Measurements from ENCODE around the gene CAPZB. TPM values are rescaled to one million over a fixed set of nuclear protein-coding genes. Genes with fewer than 3 reads are reported as not detected.

The CAPZB gene
- 100 to 1,000 TPM; 369 to 393 (median 375) TPM for total RNA-seq
- 142 TPM for total RNA-seq (2013)

- peaks cover 16% of the 10 kb centered on the region for H3K36me3 ChIP-seq (ENCODE audit: control insufficient read depth, insufficient read depth, low read length)
- Mint-ChIP-seq H3K4me3 (peak within 1 kb of the TSS; percentile 91), H3K27me3 (ENCODE audit: low read depth in 2 of 2) (no peaks in the 10 kb centered on the region), H3K27ac (peak within 1 kb of the TSS; percentile 89 to 96), H3K9me3 (no peaks in the 10 kb centered on the region), H3K36me3 (no peaks in the 10 kb centered on the region), H3K4me1 (peaks cover 65 to 71% of the 10 kb centered on the region in 2 donors)
- DNase-seq (peak; percentile 90 to 95), ATAC-seq (peak; percentile 89 to 98 (median 92))
- H3K4me1 ChIP-seq (ENCODE audit: control insufficient read depth, insufficient read depth, low read length), result peaks cover 59% of the 10 kb centered on the region
- H3K9me3 ChIP-seq (ENCODE audit: control insufficient read depth, insufficient read depth, low read length), result no peaks in the 10 kb centered on the region
- H3K27me3 ChIP-seq (ENCODE audit: control insufficient read depth, insufficient read depth, low read length), result no peaks in the 10 kb centered on the region
- intact Hi-C loops (cut with micrococcal nuclease), result loop anchor here (1.0 to 10.0 kb wide), 4 partner anchors 8 to 171 kb away; partner anchors contain the start of genes AKR7A2, NBL1 and SLC66A1
- H3K27ac ChIP-seq (ENCODE audit: low read length), result peak within 1 kb of the TSS; percentile 92
- TF ChIP-seq CTCF (IDR thresholded peaks at IDR 0.05), result no peak
- peak within 1 kb of the TSS; percentile 94 for H3K4me3 ChIP-seq (ENCODE audit: low read length)
- under 1% methylated on average over 105 of the region's 106 CpGs for WGBS (ENCODE audit: insufficient coverage)
These were observed at the start of gene CAPZB for GRCh38 chr1:19485362-19486187. Gene CAPZB (minus strand): TSS chr1:19485539. CDS start chr1:19485438, 101 bp downstream.

- WGBS (ENCODE audit: insufficient coverage), result 91% methylated on average over 5 of the region's 5 CpGs
- no peak for TF ChIP-seq CTCF (IDR thresholded peaks at IDR 0.05)
- no peak for ATAC-seq
- no peak overlapping the region for H3K4me3 ChIP-seq (ENCODE audit: low read length)
- no peaks in the 10 kb centered on the region for H3K27me3 ChIP-seq (ENCODE audit: control insufficient read depth, insufficient read depth, low read length)
- DNase-seq, result no peak
- H3K9me3 Mint-ChIP-seq, result peaks cover 0 to 3% of the 10 kb centered on the region in 2 donors
- H3K4me3 Mint-ChIP-seq, result no peak overlapping the region
- H3K27ac ChIP-seq (ENCODE audit: low read length), result no peak overlapping the region
- H3K9me3 ChIP-seq (ENCODE audit: control insufficient read depth, insufficient read depth, low read length), result no peaks in the 10 kb centered on the region
- peaks cover 0 to 8% of the 10 kb centered on the region in 2 donors for H3K4me1 Mint-ChIP-seq
- H3K36me3 Mint-ChIP-seq, result no peaks in the 10 kb centered on the region
- no peak overlapping the region for H3K27ac Mint-ChIP-seq
- no peaks in the 10 kb centered on the region for H3K27me3 Mint-ChIP-seq (ENCODE audit: low read depth in 2 of 2)
- intact Hi-C loops (cut with micrococcal nuclease), result no loop called here
- H3K4me1 ChIP-seq (ENCODE audit: control insufficient read depth, insufficient read depth, low read length), result peaks cover 6% of the 10 kb centered on the region
- no peaks in the 10 kb centered on the region for H3K36me3 ChIP-seq (ENCODE audit: control insufficient read depth, insufficient read depth, low read length)
These were observed 48.9 kb upstream of the CAPZB start for GRCh38 chr1:19534281-19534680.

- intact Hi-C loops (cut with micrococcal nuclease), result no loop called here
- DNase-seq (no peak), ATAC-seq (no peak)
- no peaks in the 10 kb centered on the region for H3K27me3 Mint-ChIP-seq (ENCODE audit: low read depth in 2 of 2)
- no peaks in the 10 kb centered on the region for H3K9me3 ChIP-seq (ENCODE audit: control insufficient read depth, insufficient read depth, low read length)
- H3K4me3 Mint-ChIP-seq, result no peak overlapping the region
- H3K9me3 Mint-ChIP-seq, result peaks cover 0 to 3% of the 10 kb centered on the region in 2 donors
- peaks cover 6% of the 10 kb centered on the region for H3K4me1 ChIP-seq (ENCODE audit: control insufficient read depth, insufficient read depth, low read length)
- WGBS (ENCODE audit: insufficient coverage), result 70% methylated on average over 7 of the region's 7 CpGs
- H3K36me3 ChIP-seq (ENCODE audit: control insufficient read depth, insufficient read depth, low read length), result no peaks in the 10 kb centered on the region
- no peak overlapping the region for H3K27ac ChIP-seq (ENCODE audit: low read length)
- peaks cover 0 to 8% of the 10 kb centered on the region in 2 donors for H3K4me1 Mint-ChIP-seq
- H3K4me3 ChIP-seq (ENCODE audit: low read length), result no peak overlapping the region
- H3K36me3 Mint-ChIP-seq, result no peaks in the 10 kb centered on the region
- TF ChIP-seq CTCF (IDR thresholded peaks at IDR 0.05), result no peak
- H3K27me3 ChIP-seq (ENCODE audit: control insufficient read depth, insufficient read depth, low read length), result no peaks in the 10 kb centered on the region
- peak overlapping the region in 1 of 2 donors; percentile 27 for H3K27ac Mint-ChIP-seq
These were observed 48.3 kb upstream of the CAPZB start for GRCh38 chr1:19533626-19534025.
